ENCODE measurements around the gene CAMK2B.

- TF ChIP-seq CTCF (IDR thresholded peaks at IDR 0.05) (no peak), POLR2A (IDR thresholded peaks at IDR 0.05) (no peak)
These were observed 47.4 kb upstream of the CAMK2B start for GRCh38 chr7:44372560-44373417.
